CD4-positive, alpha-beta T cell treated with Interleukin-21 for 1 hour (primary cell): ENCODE results near the gene COMMD3.

Source experiments
- DNase-seq: peaks from one replicate; pipeline ENCODE4 v3.0.0-alpha.2; 2020

Gene COMMD3

GRCh38 chr10:22320591-22321155, 4.5 kb downstream of the COMMD3 start, which contains the start of gene BMI1:
TSS of gene BMI1 (plus strand) at chr10:22321099. CDS start at chr10:22326450, 5,351 bp downstream.
- DNase-seq = peak; percentile 80

GRCh38 chr10:22321156-22321923, 5.2 kb downstream of the COMMD3 start:
- peak; percentile 70 for DNase-seq

- peak; percentile 32 for DNase-seq
Measured at GRCh38 chr10:22321924-22322640, 5.9 kb downstream of the COMMD3 start.

GRCh38 chr10:22322641-22323160, 6.5 kb downstream of the COMMD3 start:
- DNase-seq = no peak

- no peak for DNase-seq
Measured at GRCh38 chr10:22323538-22324305, 7.5 kb downstream of the COMMD3 start.

GRCh38 chr10:22324413-22324812, 8.2 kb downstream of the COMMD3 start:
- DNase-seq = no peak

- DNase-seq = no peak
Measured at GRCh38 chr10:22324893-22325271, 8.7 kb downstream of the COMMD3 start.

- DNase-seq = peak; percentile 87
Measured at GRCh38 chr10:22325272-22326144, 9.3 kb downstream of the COMMD3 start.

- DNase-seq = no peak
Measured at GRCh38 chr10:22326145-22326702, 10.0 kb downstream of the COMMD3 start.

GRCh38 chr10:22329150-22329549, 13.0 kb downstream of the COMMD3 start:
- DNase-seq = no peak

GRCh38 chr10:22332116-22332692, 16.0 kb downstream of the COMMD3 start:
- no peak for DNase-seq

- DNase-seq = peak; percentile 62
Measured at GRCh38 chr10:22333167-22333974, 17.2 kb downstream of the COMMD3 start.

GRCh38 chr10:22333975-22334282, 17.7 kb downstream of the COMMD3 start:
- no peak for DNase-seq

GRCh38 chr10:22334414-22335172, 18.4 kb downstream of the COMMD3 start:
- DNase-seq = no peak

- DNase-seq = peak; percentile 85
Measured at GRCh38 chr10:22335173-22335933, 19.2 kb downstream of the COMMD3 start.

- DNase-seq = no peak
Measured at GRCh38 chr10:22338185-22338900, 22.2 kb downstream of the COMMD3 start.

GRCh38 chr10:22338931-22339330, 22.7 kb downstream of the COMMD3 start:
- no peak for DNase-seq

GRCh38 chr10:22339761-22340328, 23.7 kb downstream of the COMMD3 start:
- no peak for DNase-seq
